ENCODE data around the gene SLC7A4.

The SLC7A4 gene

DNA sequence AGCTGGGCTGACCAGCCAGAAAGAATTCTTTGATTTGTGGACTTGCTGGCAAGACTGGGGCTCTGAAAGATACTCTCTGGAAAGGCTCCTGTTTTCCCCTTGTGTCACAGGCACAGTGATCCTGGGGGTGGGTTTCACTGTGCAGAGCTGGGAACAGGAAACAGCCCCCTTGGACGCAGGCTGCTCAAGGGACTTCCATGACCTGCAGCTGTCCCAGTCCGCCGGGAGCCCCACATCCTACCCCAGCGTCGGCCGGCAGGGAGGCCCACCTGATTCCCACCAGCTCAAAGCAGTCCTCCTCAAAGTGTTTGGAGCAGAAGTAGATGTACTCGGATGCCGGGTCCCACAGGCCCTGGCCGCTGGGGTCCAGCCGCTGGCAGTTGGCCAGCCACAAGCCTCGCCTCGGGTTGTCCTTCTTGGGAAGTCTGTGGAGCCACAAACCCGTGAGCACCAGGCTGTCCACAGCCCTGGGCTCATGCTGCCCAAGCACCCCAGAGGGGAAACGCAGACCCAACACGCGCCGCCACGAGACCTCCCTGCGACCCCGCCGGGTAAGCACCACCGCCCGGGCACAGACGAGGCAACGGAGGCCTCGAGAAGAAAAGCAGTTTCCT is 31.3 kb downstream of the SLC7A4 start:
- peaks cover 46% of the 10 kb centered on the region for H3K36me3 ChIP-seq (ENCODE audit: insufficient read depth, insufficient read length, low read length)
- DNase-seq (ENCODE audit: low read depth, low spot score) = no peak
- H3K27me3 ChIP-seq (ENCODE audit: insufficient read depth, insufficient read length) = no peaks in the 10 kb centered on the region
- TF ChIP-seq SUZ12 (IDR thresholded peaks at IDR 0.05; ENCODE audit: extremely low read depth, insufficient read depth, insufficient read length) (no peak), ZNF274 (IDR thresholded peaks at IDR 0.05; ENCODE audit: low read depth, low read length) (no peak), YY1 (IDR thresholded peaks at IDR 0.05; ENCODE audit: insufficient read depth, insufficient read length) (no peak)
- H3K4me3 ChIP-seq (ENCODE audit: insufficient read length, low read depth) = peak overlapping the region; percentile 76
- no peaks in the 10 kb centered on the region for H3K9me3 ChIP-seq (ENCODE audit: insufficient read depth, low read length)
- H3K4me1 ChIP-seq (ENCODE audit: insufficient read depth, insufficient read length) = peaks cover 2% of the 10 kb centered on the region
- peak overlapping the region; percentile 95 for H3K9ac ChIP-seq (ENCODE audit: insufficient read length, low read depth)

DNA sequence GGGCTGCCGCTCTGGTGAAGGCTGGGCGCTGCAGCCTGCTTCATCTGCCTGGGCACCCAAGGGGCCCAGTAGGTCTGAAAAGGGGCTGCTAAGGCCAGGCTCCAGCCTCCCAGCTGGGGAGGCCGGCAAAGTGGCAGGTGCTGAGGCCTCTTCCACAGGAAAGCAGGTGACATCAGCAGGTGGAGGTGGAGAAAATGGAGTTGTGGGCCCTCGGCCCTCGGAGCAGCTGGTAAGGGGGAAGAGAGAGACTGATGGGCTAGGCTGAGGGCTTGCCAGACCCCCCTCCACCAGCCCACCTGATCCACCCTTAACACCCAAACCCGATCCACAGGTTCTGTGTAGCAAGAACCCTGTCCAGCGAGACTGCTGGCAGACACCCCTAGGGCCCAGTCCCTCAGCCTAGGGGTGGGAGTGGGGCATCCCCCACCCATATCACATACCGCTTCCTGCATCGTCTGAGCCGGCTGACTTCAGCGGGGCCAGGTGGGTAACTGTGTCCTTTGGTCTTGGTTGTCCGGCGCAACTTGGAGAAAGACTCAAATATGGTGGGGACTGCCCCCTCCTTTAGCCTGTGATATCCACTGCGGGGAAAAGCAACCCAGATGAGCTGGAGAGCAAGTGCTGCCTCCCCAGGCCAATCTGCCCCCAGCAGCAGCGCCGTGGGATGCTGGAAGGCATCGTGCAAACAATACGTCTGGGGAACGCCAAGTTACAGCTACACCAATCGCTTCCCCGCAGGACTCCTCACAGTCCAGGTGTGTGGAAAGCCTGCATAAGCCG is 32.0 kb downstream of the SLC7A4 start:
- no peak for DNase-seq (ENCODE audit: low read depth, low spot score)
- H3K9me3 ChIP-seq (ENCODE audit: insufficient read depth, low read length) = no peaks in the 10 kb centered on the region
- peak overlapping the region; percentile 95 for H3K9ac ChIP-seq (ENCODE audit: insufficient read length, low read depth)
- TF ChIP-seq ZNF274 (IDR thresholded peaks at IDR 0.05; ENCODE audit: low read depth, low read length) (no peak), SUZ12 (IDR thresholded peaks at IDR 0.05; ENCODE audit: extremely low read depth, insufficient read depth, insufficient read length) (no peak), YY1 (IDR thresholded peaks at IDR 0.05; ENCODE audit: insufficient read depth, insufficient read length) (no peak)
- H3K36me3 ChIP-seq (ENCODE audit: insufficient read depth, insufficient read length, low read length) = peaks cover 52% of the 10 kb centered on the region
- H3K27me3 ChIP-seq (ENCODE audit: insufficient read depth, insufficient read length) = no peaks in the 10 kb centered on the region
- H3K4me1 ChIP-seq (ENCODE audit: insufficient read depth, insufficient read length) = peaks cover 2% of the 10 kb centered on the region
- H3K4me3 ChIP-seq (ENCODE audit: insufficient read length, low read depth) = peak overlapping the region; percentile 76

DNA sequence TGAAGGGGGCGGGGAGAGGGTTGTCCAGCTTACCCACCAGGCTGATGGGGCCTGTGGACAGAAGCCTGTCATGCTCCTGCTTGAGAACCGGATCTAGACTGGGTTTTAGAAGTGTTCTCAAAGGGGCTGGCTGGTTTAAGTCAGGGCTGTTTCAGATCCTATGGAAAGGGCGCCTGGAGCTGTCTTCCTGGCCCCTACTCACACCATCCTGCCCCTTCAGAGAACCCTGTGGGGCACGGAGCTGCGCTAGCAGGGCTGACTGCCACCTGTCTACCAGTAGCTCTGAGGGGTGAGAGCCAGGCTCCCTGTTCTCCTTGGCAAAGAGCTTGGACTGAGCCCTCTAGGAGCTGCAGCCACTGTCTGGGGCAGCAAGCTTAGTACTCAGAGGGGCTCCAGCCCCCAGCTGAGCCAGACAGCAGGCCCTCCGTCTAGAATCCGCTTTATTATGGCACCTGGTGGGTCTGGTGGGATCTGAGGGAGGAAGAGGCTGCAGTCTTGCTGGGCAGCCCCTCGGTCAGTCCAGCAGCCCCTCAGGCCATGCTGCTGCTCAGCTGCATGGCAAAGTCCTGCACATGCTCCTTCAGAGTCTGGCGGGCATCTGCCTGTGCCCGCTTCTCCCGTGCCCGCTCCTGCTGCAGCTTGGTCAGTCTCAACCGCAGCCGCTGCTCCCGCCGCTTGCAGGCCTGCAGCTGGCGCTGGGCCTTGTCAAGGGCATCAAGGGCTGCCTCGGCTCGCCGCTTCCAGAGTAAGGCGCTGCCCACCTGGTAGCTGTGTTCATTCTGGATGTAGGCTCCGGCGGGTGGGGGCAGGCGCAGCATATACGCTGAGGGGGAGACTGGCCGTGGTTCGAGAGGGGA is 32.8 kb downstream of the SLC7A4 start:
- Histone ChIP-seq H3K36me3 (ENCODE audit: insufficient read depth, insufficient read length, low read length) (peaks cover 60% of the 10 kb centered on the region), H3K9me3 (ENCODE audit: insufficient read depth, low read length) (no peaks in the 10 kb centered on the region), H3K27me3 (ENCODE audit: insufficient read depth, insufficient read length) (no peaks in the 10 kb centered on the region), H3K4me1 (ENCODE audit: insufficient read depth, insufficient read length) (peaks cover 2% of the 10 kb centered on the region), H3K4me3 (ENCODE audit: insufficient read length, low read depth) (no peak overlapping the region), H3K9ac (ENCODE audit: insufficient read length, low read depth) (no peak overlapping the region)
- no peak for DNase-seq (ENCODE audit: low read depth, low spot score)
- no peak for TF ChIP-seq ZNF274 (IDR thresholded peaks at IDR 0.05; ENCODE audit: low read depth, low read length)
- TF ChIP-seq SUZ12 (IDR thresholded peaks at IDR 0.05; ENCODE audit: extremely low read depth, insufficient read depth, insufficient read length) = no peak
- no peak for TF ChIP-seq YY1 (IDR thresholded peaks at IDR 0.05; ENCODE audit: insufficient read depth, insufficient read length)

DNA sequence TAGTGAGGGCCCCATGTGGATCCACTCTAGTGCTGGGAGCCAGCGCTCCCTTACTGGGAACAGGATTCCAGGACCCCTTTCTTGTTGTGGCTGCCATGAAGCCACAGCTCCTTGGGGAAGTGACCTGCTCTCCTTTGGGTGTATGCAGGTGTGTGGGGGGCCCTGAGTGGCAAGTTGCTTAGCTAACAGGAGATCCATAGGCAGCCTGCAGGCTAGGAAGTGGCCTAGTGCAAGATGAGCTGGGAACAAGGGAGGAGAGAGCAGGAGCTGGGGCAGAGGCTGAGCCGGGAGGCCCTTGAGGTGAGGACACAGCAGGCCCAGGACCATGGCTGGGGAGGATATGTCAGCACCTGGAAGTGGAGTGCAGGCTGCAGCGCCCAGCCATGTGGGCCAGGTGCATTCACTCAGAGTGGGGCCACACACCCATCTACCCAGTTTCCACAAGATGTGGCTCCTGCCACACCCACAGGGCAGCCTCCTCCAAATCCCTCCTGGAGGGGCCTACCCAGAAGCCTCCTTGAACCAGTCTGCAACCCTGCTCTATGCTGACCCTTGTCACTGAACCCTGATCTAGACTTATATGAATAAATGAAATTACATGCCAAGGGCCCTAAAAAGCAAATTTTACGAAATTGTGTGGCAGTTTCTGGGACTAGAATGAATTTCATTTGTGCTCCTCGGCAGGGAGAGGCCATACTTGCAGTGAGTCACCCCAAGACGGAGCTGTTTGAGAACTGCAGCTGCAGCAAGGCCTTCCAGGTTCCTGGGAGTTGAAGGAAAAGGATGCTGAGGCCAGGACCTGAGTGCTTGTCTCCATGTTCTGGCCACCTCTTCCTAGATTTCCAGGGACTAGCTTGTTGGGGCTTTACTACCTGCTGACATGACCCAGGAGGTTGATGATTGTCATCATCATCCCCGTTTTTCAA is 33.7 kb downstream of the SLC7A4 start:
- no peaks in the 10 kb centered on the region for H3K27me3 ChIP-seq (ENCODE audit: insufficient read depth, insufficient read length)

GRCh38 chr22:20997536-20998257 is 34.7 kb downstream of the SLC7A4 start:
- H3K9me3 ChIP-seq (ENCODE audit: insufficient read depth, low read length) = no peaks in the 10 kb centered on the region
- H3K4me1 ChIP-seq (ENCODE audit: insufficient read depth, insufficient read length) = peaks cover 2% of the 10 kb centered on the region
- TF ChIP-seq SUZ12 (IDR thresholded peaks at IDR 0.05; ENCODE audit: extremely low read depth, insufficient read depth, insufficient read length) (no peak), YY1 (IDR thresholded peaks at IDR 0.05; ENCODE audit: insufficient read depth, insufficient read length) (no peak), ZNF274 (IDR thresholded peaks at IDR 0.05; ENCODE audit: low read depth, low read length) (no peak)
- no peak overlapping the region for H3K4me3 ChIP-seq (ENCODE audit: insufficient read length, low read depth)
- DNase-seq (ENCODE audit: low read depth, low spot score) = no peak
- H3K9ac ChIP-seq (ENCODE audit: insufficient read length, low read depth) = no peak overlapping the region
- no peaks in the 10 kb centered on the region for H3K27me3 ChIP-seq (ENCODE audit: insufficient read depth, insufficient read length)
- peaks cover 79% of the 10 kb centered on the region for H3K36me3 ChIP-seq (ENCODE audit: insufficient read depth, insufficient read length, low read length)

More for the DNA sequence above, 33.7 kb downstream of the SLC7A4 start:
- TF ChIP-seq SUZ12 (IDR thresholded peaks at IDR 0.05; ENCODE audit: extremely low read depth, insufficient read depth, insufficient read length) = no peak
- TF ChIP-seq YY1 (IDR thresholded peaks at IDR 0.05; ENCODE audit: insufficient read depth, insufficient read length) = no peak
- no peak for TF ChIP-seq ZNF274 (IDR thresholded peaks at IDR 0.05; ENCODE audit: low read depth, low read length)
- no peaks in the 10 kb centered on the region for H3K9me3 ChIP-seq (ENCODE audit: insufficient read depth, low read length)
- no peak for DNase-seq (ENCODE audit: low read depth, low spot score)
- peaks cover 69% of the 10 kb centered on the region for H3K36me3 ChIP-seq (ENCODE audit: insufficient read depth, insufficient read length, low read length)
- H3K4me3 ChIP-seq (ENCODE audit: insufficient read length, low read depth) = no peak overlapping the region
- H3K9ac ChIP-seq (ENCODE audit: insufficient read length, low read depth) = no peak overlapping the region
- H3K4me1 ChIP-seq (ENCODE audit: insufficient read depth, insufficient read length) = peaks cover 2% of the 10 kb centered on the region
